GM12878 (cell line): ENCODE data around the gene SEMA5A. TPM values are rescaled to one million over a fixed set of nuclear protein-coding genes. Genes with fewer than 3 reads are reported as not detected.

Experiments used
- ATAC-seq: fragments of 200-7000 bp; cut with Tn5 transposase; 3 replicates; pipeline ENCODE4 v1.9.1; 2020; ENCODE audit warnings: mild to moderate bottlenecking, moderate library complexity
- BruUV-seq: library from RNA; stranded (reverse); fragments of 400-500 nt; replicated peaks from 2 replicates; lab custom pipeline; 2021; lab: Mats Ljungman, UMichigan
- CTCF ChIA-PET: fragments of 300-600 bp; sonication (Branson Sonifier 250); formaldehyde crosslinking; extraction: SDS; loops from one replicate; lab custom pipeline; 2021; ENCODE audit warnings: inconsistent platforms; lab: Yijun Ruan, JAX
- POLR2A ChIA-PET: fragments of 350-600 bp; formaldehyde crosslinking; extraction: SDS; loops from one replicate; lab custom pipeline; 2021; ENCODE audit warnings: inconsistent platforms; lab: Charles Lee
- RAD21 ChIA-PET: fragments of 300-600 bp; sonication (Branson Sonifier 250); formaldehyde crosslinking; loops from one replicate; lab custom pipeline; 2023; ENCODE audit warnings: antibody characterized with exemption; ENCODE audit not compliant: unreplicated experiment; lab: Charles Lee
- SMC1A ChIA-PET: fragments of 300-600 bp; sonication (Branson Sonifier 250); formaldehyde crosslinking; loops from one replicate; lab custom pipeline; 2023; ENCODE audit not compliant: unreplicated experiment, uncharacterized antibody; lab: Charles Lee
- DNase-seq: peaks from one replicate; pipeline ENCODE4 v3.0.0-alpha.2; 2011; ENCODE audit warnings: low read depth, low spot score
- FAIRE-seq: peaks from 3 replicates; lab custom pipeline; 2011; peaks lifted over from hg19 to GRCh38; lab: Jason Lieb, UNC
- H2AFZ ChIP-seq: 2 replicates; pipeline ENCODE4 v1.6.0; 2011; ENCODE audit warnings: low read depth, low read length, control low read depth; ENCODE audit not compliant: control insufficient read depth
- H3K27ac ChIP-seq: 2 replicates; pipeline ENCODE4 v1.5.1; 2011; ENCODE audit warnings: control low read depth; ENCODE audit not compliant: control insufficient read depth, insufficient read depth
- H3K27me3 ChIP-seq, 2 experiments: replicated peaks in 1 of 2; 2 replicates each; pipeline versions ENCODE4 v1.6.0 to v1.6.1; 2011; ENCODE audit warnings: low read length in 1 of 2; ENCODE audit not compliant: control insufficient read depth in 2 of 2, insufficient read depth in 2 of 2
- H3K36me3 ChIP-seq, 2 experiments: 2 replicates each; pipeline ENCODE4 v1.5.1; 2011; ENCODE audit warnings: low read length in 1 of 2; ENCODE audit not compliant: control insufficient read depth in 2 of 2, insufficient read depth in 2 of 2
- H3K4me1 ChIP-seq: 2 replicates; pipeline ENCODE4 v1.6.1; 2011; ENCODE audit warnings: mild to moderate bottlenecking, low read length, moderate library complexity, mixed read lengths; ENCODE audit not compliant: control insufficient read depth, insufficient read depth
- H3K4me2 ChIP-seq: 2 replicates; pipeline ENCODE4 v1.6.0; 2011; ENCODE audit warnings: control low read depth; ENCODE audit not compliant: control insufficient read depth, insufficient read depth
- H3K4me3 ChIP-seq: fragments of 200-600 bp; sonication (generic); 2 replicates; pipeline ENCODE4 v1.5.1; 2016
- H3K79me2 ChIP-seq: 2 replicates; pipeline ENCODE4 v1.6.0; 2011; ENCODE audit warnings: low read length; ENCODE audit not compliant: control insufficient read depth, insufficient read depth
- H3K9ac ChIP-seq: 2 replicates; pipeline ENCODE4 v1.8.0; 2011; ENCODE audit warnings: low read length, control low read depth, mixed read lengths; ENCODE audit not compliant: control insufficient read depth, insufficient read depth
- H3K9me3 ChIP-seq: replicated peaks from 3 replicates; pipeline ENCODE4 v1.5.1; 2011; ENCODE audit warnings: mild to moderate bottlenecking, low read length; ENCODE audit not compliant: control insufficient read depth, insufficient read depth
- H4K20me1 ChIP-seq: 2 replicates; pipeline ENCODE4 v1.6.0; 2011; ENCODE audit not compliant: control insufficient read depth, insufficient read depth
- ASH2L ChIP-seq: fragments of 300-600, 200-600 bp; sonication (generic); IDR thresholded peaks from 2 replicates; pipeline ENCODE4 v1.6.1; 2017; ENCODE audit warnings: low read depth, mild to moderate bottlenecking, borderline replicate concordance
- CHD4 ChIP-seq: fragments of 200-600 bp; sonication (generic); IDR thresholded peaks from 2 replicates; pipeline ENCODE4 v1.6.1; 2016; ENCODE audit warnings: mild to moderate bottlenecking
- EP300 ChIP-seq, 2 experiments: fragments of 150-350 bp in 1 of 2; IDR thresholded peaks; 2 replicates each; pipeline ENCODE4 v1.6.1; 2011 to 2012; ENCODE audit warnings: low read depth in 2 of 2, low read length in 2 of 2, borderline replicate concordance in 1 of 2, improper control_type of control experiment in 1 of 2, inconsistent platforms in 1 of 2; ENCODE audit not compliant: control insufficient read depth in 1 of 2
- FOXM1 ChIP-seq: IDR thresholded peaks from 2 replicates; pipeline ENCODE4 v1.6.1; 2012; ENCODE audit warnings: low read depth, mild to moderate bottlenecking, inconsistent platforms, low read length, moderate library complexity
- NR2C1 ChIP-seq: fragments of 450-650 bp; IDR thresholded peaks from 2 replicates; pipeline ENCODE4 v1.6.1; 2017; ENCODE audit warnings: antibody characterized with exemption, mild to moderate bottlenecking, moderate library complexity
- POLR2AphosphoS5 ChIP-seq: IDR thresholded peaks from 2 replicates; pipeline ENCODE4 v1.6.1; 2011; ENCODE audit warnings: mild to moderate bottlenecking, low read length, inconsistent platforms
- RUNX3 ChIP-seq: IDR thresholded peaks from 2 replicates; pipeline ENCODE4 v1.6.1; 2012; ENCODE audit warnings: low read length, inconsistent platforms
- WGBS: methylation state at CpG from one replicate; pipeline ENCODE4 v1.1.6; 2016; ENCODE audit warnings: low lambda C conversion rate; ENCODE audit not compliant: insufficient replicate concordance, insufficient coverage; ENCODE audit errors: missing lambda C conversion rate; 5-methylcytosine and 5-hydroxymethylcytosine counted together
- in situ Hi-C: fragments of 300-500 bp; cut with MboI; formaldehyde crosslinking; loops from 9 replicates; pipeline ENCODE4 v1.14.3; 2018; ENCODE audit warnings: mixed read lengths
- intact Hi-C: fragments of 100-400 bp; cut with micrococcal nuclease; formaldehyde crosslinking; loops from one replicate; pipeline ENCODE4 v1.14.2; 2022; ENCODE audit not compliant: unreplicated experiment
- polyA plus RNA-seq, 11 experiments: library from polyadenylated mRNA; depleted of rRNA in 4 of 11; unstranded in 6 of 11; stranded (reverse) in 5 of 11; fragments of >200 nt; fragmentation: Nextera tagmentation in 4 of 11; fragmentation: Illumina TruSeq in 1 of 11; extraction: Ambion mirVana in 4 of 11; extraction: Trizol in 1 of 11; gene quantifications; 1 replicate in 1 of 11; 2 replicates in 10 of 11; pipeline versions ENCODE4 v1.2.1 to v1.2.3, GENCODE V29; 2011 to 2016; ENCODE audit warnings: inconsistent platforms in 2 of 11, missing spikeins in 2 of 11, low read depth in 1 of 11
- total RNA-seq, 4 experiments: library from RNA; depleted of rRNA in 3 of 4; stranded (reverse); fragments of >200 nt in 3 of 4; fragmentation: Illumina TruSeq in 1 of 4; extraction: Trizol in 1 of 4; gene quantifications; 2 replicates each; pipeline versions ENCODE4 v1.2.1 to v1.2.3, GENCODE V29; 2013 to 2021
- TF ChIP-seq, protein P1 (sequence below): IDR thresholded peaks from 2 replicates; pipeline ENCODE4 v1.6.1; 2012; ENCODE audit warnings: low read depth, low read length, improper control_type of control experiment
- TF ChIP-seq, protein P2 (sequence below), 3 experiments: IDR thresholded peaks in 2 of 3; conservative IDR thresholded peaks in 1 of 3; 2 replicates each; pipeline ENCODE4 v1.5.1; 2011; ENCODE audit warnings: low read depth in 3 of 3, low read length in 3 of 3, mild to moderate bottlenecking in 3 of 3, control low read depth in 2 of 3, moderate library complexity in 2 of 3, inconsistent platforms in 1 of 3, mixed read lengths in 1 of 3; ENCODE audit not compliant: control insufficient read depth in 2 of 3, insufficient read depth in 1 of 3; ENCODE audit errors: extremely low read depth in 1 of 3
- TF ChIP-seq, protein P3 (sequence below): fragments of 450-650 bp; formaldehyde crosslinking; IDR thresholded peaks from 2 replicates; pipeline ENCODE4 v1.4.0; 2020; ENCODE audit warnings: mild to moderate bottlenecking, moderate library complexity
- TF ChIP-seq, protein P4 (sequence below): fragments of 450-650 bp; IDR thresholded peaks from 2 replicates; pipeline ENCODE4 v1.6.1; 2017; ENCODE audit warnings: mild to moderate bottlenecking, moderate library complexity

Gene SEMA5A
- total and polyA plus RNA-seq, 10 of the 15 experiments (the other 5 are each of a cell fraction or from before 2014, with no cell fraction given) = 0.03 to 2.4 (median 0.09) TPM; not detected in 1

DNA sequence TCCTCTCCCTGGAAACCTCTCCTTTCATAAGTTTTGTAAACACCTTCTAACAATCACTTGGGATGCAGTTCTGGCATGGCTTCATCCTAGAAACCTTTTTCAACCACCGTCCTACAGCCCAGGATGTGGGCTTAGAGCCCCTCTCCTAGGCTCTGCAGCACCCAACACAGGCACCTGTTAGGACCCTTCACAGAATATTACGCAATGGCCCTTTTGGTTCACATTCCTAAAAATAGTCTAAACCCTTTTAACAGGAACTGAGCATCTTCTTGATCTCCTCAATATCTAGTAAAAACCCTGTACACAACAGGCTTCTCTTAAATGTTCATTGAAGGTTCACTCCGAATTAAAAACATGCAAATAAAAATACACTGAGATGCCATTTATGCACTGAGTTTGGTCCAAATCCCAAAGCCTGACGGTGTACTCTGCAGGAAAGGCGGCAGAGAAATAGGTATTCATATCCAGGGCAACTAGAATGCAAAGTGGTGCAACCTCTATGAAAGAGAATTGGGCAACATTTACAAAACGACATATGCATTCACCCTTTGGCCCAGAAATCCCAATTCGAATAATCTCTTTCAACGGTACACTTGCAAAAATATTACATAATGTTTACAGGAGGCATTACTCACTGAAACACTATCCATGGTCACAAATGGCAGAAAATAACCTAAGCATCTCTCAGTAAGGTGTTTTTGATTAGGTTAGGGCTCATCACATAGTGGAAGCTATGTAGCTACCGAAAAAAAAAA lies 169.3 kb downstream of the SEMA5A start:
- H3K36me3 ChIP-seq = no peaks in the 10 kb centered on the region
- intact Hi-C loops (no loop called here), in situ Hi-C loops (no loop called here)
- no peak for DNase-seq
- H3K4me3 ChIP-seq = no peak overlapping the region
- BruUV-seq = no TSS peak
- RAD21 ChIA-PET = no interaction called here
- no peak overlapping the region for H3K9ac ChIP-seq
- no peak for FAIRE-seq
- H3K27ac ChIP-seq = no peak overlapping the region
- POLR2A ChIA-PET = interaction anchor here (0.7 kb wide), 1 partner anchor 291 kb away, joined by 4 read pairs; no protein-coding TSS in a partner anchor
- SMC1A ChIA-PET = no interaction called here
- no peaks in the 10 kb centered on the region; the same call in 2 of the 3 replicates for H3K9me3 ChIP-seq
- 47% methylated on average over 8 of the region's 9 CpGs for WGBS
- CTCF ChIA-PET = no interaction called here
- H3K27me3 ChIP-seq = no peaks in the 10 kb centered on the region
- peaks cover 8% of the 10 kb centered on the region for H3K4me1 ChIP-seq
- H4K20me1 ChIP-seq = no peaks in the 10 kb centered on the region
- no peaks in the 10 kb centered on the region for H3K79me2 ChIP-seq
- no peak for ATAC-seq
- H2AFZ ChIP-seq = no peak overlapping the region
- H3K4me2 ChIP-seq = no peak overlapping the region
- TF ChIP-seq, protein P1, sequence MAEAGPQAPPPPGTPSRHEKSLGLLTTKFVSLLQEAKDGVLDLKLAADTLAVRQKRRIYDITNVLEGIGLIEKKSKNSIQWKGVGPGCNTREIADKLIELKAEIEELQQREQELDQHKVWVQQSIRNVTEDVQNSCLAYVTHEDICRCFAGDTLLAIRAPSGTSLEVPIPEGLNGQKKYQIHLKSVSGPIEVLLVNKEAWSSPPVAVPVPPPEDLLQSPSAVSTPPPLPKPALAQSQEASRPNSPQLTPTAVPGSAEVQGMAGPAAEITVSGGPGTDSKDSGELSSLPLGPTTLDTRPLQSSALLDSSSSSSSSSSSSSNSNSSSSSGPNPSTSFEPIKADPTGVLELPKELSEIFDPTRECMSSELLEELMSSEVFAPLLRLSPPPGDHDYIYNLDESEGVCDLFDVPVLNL = no peak
- TF ChIP-seq, protein P2, sequence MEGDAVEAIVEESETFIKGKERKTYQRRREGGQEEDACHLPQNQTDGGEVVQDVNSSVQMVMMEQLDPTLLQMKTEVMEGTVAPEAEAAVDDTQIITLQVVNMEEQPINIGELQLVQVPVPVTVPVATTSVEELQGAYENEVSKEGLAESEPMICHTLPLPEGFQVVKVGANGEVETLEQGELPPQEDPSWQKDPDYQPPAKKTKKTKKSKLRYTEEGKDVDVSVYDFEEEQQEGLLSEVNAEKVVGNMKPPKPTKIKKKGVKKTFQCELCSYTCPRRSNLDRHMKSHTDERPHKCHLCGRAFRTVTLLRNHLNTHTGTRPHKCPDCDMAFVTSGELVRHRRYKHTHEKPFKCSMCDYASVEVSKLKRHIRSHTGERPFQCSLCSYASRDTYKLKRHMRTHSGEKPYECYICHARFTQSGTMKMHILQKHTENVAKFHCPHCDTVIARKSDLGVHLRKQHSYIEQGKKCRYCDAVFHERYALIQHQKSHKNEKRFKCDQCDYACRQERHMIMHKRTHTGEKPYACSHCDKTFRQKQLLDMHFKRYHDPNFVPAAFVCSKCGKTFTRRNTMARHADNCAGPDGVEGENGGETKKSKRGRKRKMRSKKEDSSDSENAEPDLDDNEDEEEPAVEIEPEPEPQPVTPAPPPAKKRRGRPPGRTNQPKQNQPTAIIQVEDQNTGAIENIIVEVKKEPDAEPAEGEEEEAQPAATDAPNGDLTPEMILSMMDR (IDR thresholded peaks at IDR 0.05 in 2 of 3, conservative IDR thresholded peaks at IDR 0.05 in 1 of 3; ENCODE audit: control insufficient read depth in 2 of 3, extremely low read depth in 1 of 3, insufficient read depth in 1 of 3, low read depth in 3 of 3, low read length in 3 of 3) = no peak
- no peak for TF ChIP-seq ASH2L
- no peak for TF ChIP-seq POLR2AphosphoS5
- no peak for TF ChIP-seq CHD4
- no peak for TF ChIP-seq EP300 (IDR thresholded peaks at IDR 0.05; ENCODE audit: borderline replicate concordance in 1 of 2, control insufficient read depth in 1 of 2, low read depth in 2 of 2, low read length in 2 of 2)
- TF ChIP-seq, protein P3, sequence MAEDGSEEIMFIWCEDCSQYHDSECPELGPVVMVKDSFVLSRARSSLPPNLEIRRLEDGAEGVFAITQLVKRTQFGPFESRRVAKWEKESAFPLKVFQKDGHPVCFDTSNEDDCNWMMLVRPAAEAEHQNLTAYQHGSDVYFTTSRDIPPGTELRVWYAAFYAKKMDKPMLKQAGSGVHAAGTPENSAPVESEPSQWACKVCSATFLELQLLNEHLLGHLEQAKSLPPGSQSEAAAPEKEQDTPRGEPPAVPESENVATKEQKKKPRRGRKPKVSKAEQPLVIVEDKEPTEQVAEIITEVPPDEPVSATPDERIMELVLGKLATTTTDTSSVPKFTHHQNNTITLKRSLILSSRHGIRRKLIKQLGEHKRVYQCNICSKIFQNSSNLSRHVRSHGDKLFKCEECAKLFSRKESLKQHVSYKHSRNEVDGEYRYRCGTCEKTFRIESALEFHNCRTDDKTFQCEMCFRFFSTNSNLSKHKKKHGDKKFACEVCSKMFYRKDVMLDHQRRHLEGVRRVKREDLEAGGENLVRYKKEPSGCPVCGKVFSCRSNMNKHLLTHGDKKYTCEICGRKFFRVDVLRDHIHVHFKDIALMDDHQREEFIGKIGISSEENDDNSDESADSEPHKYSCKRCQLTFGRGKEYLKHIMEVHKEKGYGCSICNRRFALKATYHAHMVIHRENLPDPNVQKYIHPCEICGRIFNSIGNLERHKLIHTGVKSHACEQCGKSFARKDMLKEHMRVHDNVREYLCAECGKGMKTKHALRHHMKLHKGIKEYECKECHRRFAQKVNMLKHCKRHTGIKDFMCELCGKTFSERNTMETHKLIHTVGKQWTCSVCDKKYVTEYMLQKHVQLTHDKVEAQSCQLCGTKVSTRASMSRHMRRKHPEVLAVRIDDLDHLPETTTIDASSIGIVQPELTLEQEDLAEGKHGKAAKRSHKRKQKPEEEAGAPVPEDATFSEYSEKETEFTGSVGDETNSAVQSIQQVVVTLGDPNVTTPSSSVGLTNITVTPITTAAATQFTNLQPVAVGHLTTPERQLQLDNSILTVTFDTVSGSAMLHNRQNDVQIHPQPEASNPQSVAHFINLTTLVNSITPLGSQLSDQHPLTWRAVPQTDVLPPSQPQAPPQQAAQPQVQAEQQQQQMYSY (CRISPR knock-in tag) = no peak
- no peak for TF ChIP-seq NR2C1
- TF ChIP-seq FOXM1 = no peak
- TF ChIP-seq, protein P4, sequence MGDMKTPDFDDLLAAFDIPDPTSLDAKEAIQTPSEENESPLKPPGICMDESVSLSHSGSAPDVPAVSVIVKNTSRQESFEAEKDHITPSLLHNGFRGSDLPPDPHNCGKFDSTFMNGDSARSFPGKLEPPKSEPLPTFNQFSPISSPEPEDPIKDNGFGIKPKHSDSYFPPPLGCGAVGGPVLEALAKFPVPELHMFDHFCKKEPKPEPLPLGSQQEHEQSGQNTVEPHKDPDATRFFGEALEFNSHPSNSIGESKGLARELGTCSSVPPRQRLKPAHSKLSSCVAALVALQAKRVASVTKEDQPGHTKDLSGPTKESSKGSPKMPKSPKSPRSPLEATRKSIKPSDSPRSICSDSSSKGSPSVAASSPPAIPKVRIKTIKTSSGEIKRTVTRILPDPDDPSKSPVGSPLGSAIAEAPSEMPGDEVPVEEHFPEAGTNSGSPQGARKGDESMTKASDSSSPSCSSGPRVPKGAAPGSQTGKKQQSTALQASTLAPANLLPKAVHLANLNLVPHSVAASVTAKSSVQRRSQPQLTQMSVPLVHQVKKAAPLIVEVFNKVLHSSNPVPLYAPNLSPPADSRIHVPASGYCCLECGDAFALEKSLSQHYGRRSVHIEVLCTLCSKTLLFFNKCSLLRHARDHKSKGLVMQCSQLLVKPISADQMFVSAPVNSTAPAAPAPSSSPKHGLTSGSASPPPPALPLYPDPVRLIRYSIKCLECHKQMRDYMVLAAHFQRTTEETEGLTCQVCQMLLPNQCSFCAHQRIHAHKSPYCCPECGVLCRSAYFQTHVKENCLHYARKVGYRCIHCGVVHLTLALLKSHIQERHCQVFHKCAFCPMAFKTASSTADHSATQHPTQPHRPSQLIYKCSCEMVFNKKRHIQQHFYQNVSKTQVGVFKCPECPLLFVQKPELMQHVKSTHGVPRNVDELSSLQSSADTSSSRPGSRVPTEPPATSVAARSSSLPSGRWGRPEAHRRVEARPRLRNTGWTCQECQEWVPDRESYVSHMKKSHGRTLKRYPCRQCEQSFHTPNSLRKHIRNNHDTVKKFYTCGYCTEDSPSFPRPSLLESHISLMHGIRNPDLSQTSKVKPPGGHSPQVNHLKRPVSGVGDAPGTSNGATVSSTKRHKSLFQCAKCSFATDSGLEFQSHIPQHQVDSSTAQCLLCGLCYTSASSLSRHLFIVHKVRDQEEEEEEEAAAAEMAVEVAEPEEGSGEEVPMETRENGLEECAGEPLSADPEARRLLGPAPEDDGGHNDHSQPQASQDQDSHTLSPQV = no peak
- no peak for TF ChIP-seq RUNX3
